HFFc6 (cell line): Measurements from ENCODE around the gene IGSF9. TPM values are rescaled to one million over a fixed set of nuclear protein-coding genes. Genes with fewer than 3 reads are reported as not detected.

Experiments
- DNase-seq: peaks from one replicate; pipeline ENCODE4 v3.0.0-alpha.2; 2018
- H3K27ac Mint-ChIP-seq: 2 replicates; pipeline ENCODE4 v1.8.0; 2020; ENCODE audit warnings: mild to moderate bottlenecking, mixed read lengths
- H3K27me3 Mint-ChIP-seq: 2 replicates; pipeline ENCODE4 v1.8.0; 2021; ENCODE audit warnings: mild to moderate bottlenecking, moderate library complexity, mixed read lengths; ENCODE audit not compliant: insufficient read depth
- H3K36me3 Mint-ChIP-seq: 2 replicates; pipeline ENCODE4 v1.8.0; 2021; ENCODE audit warnings: low read depth, mixed read lengths
- H3K4me1 Mint-ChIP-seq: 2 replicates; pipeline ENCODE4 v1.8.0; 2020; ENCODE audit warnings: low read depth, mixed read lengths
- H3K4me3 Mint-ChIP-seq: 2 replicates; pipeline ENCODE4 v1.8.0; 2020; ENCODE audit warnings: mild to moderate bottlenecking, moderate library complexity, mixed read lengths
- H3K9me3 Mint-ChIP-seq: 2 replicates; pipeline ENCODE4 v1.8.0; 2020; ENCODE audit warnings: mild to moderate bottlenecking, mixed read lengths
- long read RNA-seq: library from polyadenylated mRNA; unstranded; transcript quantifications from one replicate; pipeline ENCODE4 v2.0.0, GENCODE V29; 2019
- total RNA-seq, 6 experiments: library from RNA; stranded (reverse); fragmentation: NEBNext Ultra II Directional; extraction: Animal tissue kit (Norgen Biotek cat#: 25700); gene quantifications; 2 replicates in 1 of 6; 3 replicates in 5 of 6; pipeline ENCODE4 v1.2.3, GENCODE V29; 2021
- TF ChIP-seq, protein P1 (sequence below): fragments of 200-600 bp; sonication (generic); IDR thresholded peaks from 2 replicates; pipeline ENCODE4 v1.5.0; 2021; ENCODE audit warnings: antibody characterized with exemption, mild to moderate bottlenecking

The IGSF9 gene, protein sequence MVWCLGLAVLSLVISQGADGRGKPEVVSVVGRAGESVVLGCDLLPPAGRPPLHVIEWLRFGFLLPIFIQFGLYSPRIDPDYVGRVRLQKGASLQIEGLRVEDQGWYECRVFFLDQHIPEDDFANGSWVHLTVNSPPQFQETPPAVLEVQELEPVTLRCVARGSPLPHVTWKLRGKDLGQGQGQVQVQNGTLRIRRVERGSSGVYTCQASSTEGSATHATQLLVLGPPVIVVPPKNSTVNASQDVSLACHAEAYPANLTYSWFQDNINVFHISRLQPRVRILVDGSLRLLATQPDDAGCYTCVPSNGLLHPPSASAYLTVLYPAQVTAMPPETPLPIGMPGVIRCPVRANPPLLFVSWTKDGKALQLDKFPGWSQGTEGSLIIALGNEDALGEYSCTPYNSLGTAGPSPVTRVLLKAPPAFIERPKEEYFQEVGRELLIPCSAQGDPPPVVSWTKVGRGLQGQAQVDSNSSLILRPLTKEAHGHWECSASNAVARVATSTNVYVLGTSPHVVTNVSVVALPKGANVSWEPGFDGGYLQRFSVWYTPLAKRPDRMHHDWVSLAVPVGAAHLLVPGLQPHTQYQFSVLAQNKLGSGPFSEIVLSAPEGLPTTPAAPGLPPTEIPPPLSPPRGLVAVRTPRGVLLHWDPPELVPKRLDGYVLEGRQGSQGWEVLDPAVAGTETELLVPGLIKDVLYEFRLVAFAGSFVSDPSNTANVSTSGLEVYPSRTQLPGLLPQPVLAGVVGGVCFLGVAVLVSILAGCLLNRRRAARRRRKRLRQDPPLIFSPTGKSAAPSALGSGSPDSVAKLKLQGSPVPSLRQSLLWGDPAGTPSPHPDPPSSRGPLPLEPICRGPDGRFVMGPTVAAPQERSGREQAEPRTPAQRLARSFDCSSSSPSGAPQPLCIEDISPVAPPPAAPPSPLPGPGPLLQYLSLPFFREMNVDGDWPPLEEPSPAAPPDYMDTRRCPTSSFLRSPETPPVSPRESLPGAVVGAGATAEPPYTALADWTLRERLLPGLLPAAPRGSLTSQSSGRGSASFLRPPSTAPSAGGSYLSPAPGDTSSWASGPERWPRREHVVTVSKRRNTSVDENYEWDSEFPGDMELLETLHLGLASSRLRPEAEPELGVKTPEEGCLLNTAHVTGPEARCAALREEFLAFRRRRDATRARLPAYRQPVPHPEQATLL
- not detected for total RNA-seq
- long read RNA-seq, result 0 reads

- Mint-ChIP-seq H3K4me3 (peak within 1 kb of the TSS; percentile 71), H3K9me3 (no peaks in the 10 kb centered on the region), H3K27me3 (peaks cover 41% of the 10 kb centered on the region), H3K36me3 (no peaks in the 10 kb centered on the region), H3K27ac (no peak within 1 kb of the TSS), H3K4me1 (peaks cover 9% of the 10 kb centered on the region; the same call in 1 of the 2 replicates)
- TF ChIP-seq, protein P1, sequence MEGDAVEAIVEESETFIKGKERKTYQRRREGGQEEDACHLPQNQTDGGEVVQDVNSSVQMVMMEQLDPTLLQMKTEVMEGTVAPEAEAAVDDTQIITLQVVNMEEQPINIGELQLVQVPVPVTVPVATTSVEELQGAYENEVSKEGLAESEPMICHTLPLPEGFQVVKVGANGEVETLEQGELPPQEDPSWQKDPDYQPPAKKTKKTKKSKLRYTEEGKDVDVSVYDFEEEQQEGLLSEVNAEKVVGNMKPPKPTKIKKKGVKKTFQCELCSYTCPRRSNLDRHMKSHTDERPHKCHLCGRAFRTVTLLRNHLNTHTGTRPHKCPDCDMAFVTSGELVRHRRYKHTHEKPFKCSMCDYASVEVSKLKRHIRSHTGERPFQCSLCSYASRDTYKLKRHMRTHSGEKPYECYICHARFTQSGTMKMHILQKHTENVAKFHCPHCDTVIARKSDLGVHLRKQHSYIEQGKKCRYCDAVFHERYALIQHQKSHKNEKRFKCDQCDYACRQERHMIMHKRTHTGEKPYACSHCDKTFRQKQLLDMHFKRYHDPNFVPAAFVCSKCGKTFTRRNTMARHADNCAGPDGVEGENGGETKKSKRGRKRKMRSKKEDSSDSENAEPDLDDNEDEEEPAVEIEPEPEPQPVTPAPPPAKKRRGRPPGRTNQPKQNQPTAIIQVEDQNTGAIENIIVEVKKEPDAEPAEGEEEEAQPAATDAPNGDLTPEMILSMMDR, result peak; percentile 65
- DNase-seq, result peak; percentile 6
Observed at GRCh38 chr1:159945483-159946241, at the start of gene IGSF9. Gene IGSF9 (minus strand): TSS chr1:159945613. CDS start chr1:159943454, 2,159 bp downstream.

GRCh38 chr1:159994896-159995295, 49.5 kb upstream of the IGSF9 start:
- H3K4me3 Mint-ChIP-seq, result no peak overlapping the region
- no peak for DNase-seq
- peaks cover 5% of the 10 kb centered on the region; the same call in 1 of the 2 replicates for H3K27me3 Mint-ChIP-seq

DNA sequence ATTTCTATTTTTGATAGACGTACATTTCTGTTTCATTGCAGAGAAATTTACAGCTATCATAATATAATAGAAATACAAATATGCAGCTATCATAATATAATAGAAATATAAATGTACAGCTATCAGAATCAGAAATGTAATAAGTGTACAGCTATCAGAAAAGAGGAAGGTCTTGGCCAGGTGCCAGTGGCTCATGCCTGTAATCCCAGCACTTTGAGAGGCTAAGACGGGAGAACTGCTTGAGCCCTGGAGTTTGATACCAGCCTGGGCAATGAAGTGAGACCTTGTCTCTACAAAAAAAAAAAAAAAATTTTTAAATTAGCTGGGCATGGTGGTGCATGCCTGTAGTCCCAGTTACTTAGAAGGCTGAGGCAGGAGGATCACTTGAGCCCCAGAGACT, 48.5 kb upstream of the IGSF9 start:
- no peak overlapping the region for H3K4me3 Mint-ChIP-seq

More at GRCh38 chr1:159994896-159995295, 49.5 kb upstream of the IGSF9 start:
- peaks cover 70% of the 10 kb centered on the region for H3K4me1 Mint-ChIP-seq
- H3K36me3 Mint-ChIP-seq, result no peaks in the 10 kb centered on the region
- H3K27ac Mint-ChIP-seq, result no peak overlapping the region
- TF ChIP-seq, protein P1, result no peak
- H3K9me3 Mint-ChIP-seq, result no peaks in the 10 kb centered on the region

DNA sequence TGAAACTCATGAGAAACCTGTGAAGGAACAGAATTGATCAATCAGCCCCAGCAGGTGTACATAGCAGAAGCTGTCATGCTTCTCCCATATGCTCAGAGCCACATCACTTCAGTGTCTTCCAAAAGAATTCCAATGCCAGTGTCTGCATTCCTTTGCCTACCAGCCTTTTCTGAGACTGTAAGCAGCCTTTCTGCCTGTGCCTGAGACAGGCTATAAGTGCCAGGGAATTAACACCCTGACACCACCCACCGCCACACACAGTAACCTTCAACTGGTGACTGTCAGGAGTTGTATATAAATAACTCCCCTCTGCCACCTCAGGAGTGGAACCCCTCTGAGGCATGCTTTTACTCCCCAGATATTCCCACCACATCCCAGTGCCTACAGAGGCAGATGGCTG, 46.7 kb upstream of the IGSF9 start:
- H3K27ac Mint-ChIP-seq, result no peak overlapping the region
- TF ChIP-seq, protein P1, result no peak
- H3K36me3 Mint-ChIP-seq, result no peaks in the 10 kb centered on the region
- DNase-seq, result no peak
- H3K4me1 Mint-ChIP-seq, result peaks cover 48% of the 10 kb centered on the region
- H3K9me3 Mint-ChIP-seq, result no peaks in the 10 kb centered on the region
- peaks cover 4% of the 10 kb centered on the region; the same call in 1 of the 2 replicates for H3K27me3 Mint-ChIP-seq
- H3K4me3 Mint-ChIP-seq, result no peak overlapping the region

More for the DNA sequence above, 48.5 kb upstream of the IGSF9 start:
- peaks cover 64% of the 10 kb centered on the region for H3K4me1 Mint-ChIP-seq
- H3K36me3 Mint-ChIP-seq, result no peaks in the 10 kb centered on the region
- H3K27me3 Mint-ChIP-seq, result peaks cover 4% of the 10 kb centered on the region; the same call in 1 of the 2 replicates
- H3K27ac Mint-ChIP-seq, result no peak overlapping the region
- H3K9me3 Mint-ChIP-seq, result no peaks in the 10 kb centered on the region
- no peak for DNase-seq
- TF ChIP-seq, protein P1, result no peak
